ENCODE results near the gene TMEM30A.

The TMEM30A gene

GRCh38 chr6:75211920-75212590, 72.5 kb downstream of the TMEM30A start:
- DNase-seq: no peak

DNA sequence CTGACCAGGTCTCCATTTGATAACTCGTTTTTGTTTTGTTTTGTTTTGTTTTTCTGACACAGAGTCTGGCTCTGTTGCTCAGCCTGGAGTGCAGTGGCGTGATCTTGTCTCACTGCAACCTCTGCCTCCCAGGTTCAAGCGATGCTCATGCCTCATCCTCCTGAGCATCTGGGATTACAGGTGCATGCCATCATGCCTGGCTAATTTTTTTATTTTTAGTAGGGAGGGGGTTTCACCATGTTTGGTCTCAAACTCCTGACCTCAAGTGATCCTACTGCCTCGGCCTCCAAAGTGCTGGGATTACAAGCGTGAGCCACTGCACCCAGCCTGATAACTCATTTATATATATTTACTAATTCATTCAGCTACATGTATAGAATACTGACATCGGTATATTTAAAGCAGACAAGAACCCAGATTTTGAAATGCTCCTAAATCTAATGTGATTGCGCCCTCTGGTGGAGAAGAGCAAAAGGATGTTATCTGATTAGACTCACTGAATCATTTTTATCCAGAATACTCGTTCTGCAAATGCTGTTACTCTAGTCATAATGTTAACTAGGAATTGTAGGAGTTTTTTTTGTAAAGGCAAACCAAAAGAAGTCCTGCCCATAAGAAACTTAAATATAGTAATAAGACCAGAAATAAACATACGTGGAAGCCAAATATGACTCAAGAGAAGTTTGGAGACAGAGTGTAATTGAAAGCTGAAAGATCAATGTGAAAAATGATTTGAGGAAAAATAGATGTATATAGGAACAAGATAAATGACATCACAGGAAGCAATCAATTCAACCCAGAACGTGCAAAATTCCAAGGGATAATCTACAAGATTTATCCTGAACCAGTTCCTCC, 73.5 kb downstream of the TMEM30A start:
- peak; percentile 27 to 63 for DNase-seq

- DNase-seq: no peak
Observed at GRCh38 chr6:75209184-75209723, 75.3 kb downstream of the TMEM30A start.

- peak; percentile 87 to 88 for DNase-seq
Observed at GRCh38 chr6:75208298-75209183, 76.1 kb downstream of the TMEM30A start.

DNA sequence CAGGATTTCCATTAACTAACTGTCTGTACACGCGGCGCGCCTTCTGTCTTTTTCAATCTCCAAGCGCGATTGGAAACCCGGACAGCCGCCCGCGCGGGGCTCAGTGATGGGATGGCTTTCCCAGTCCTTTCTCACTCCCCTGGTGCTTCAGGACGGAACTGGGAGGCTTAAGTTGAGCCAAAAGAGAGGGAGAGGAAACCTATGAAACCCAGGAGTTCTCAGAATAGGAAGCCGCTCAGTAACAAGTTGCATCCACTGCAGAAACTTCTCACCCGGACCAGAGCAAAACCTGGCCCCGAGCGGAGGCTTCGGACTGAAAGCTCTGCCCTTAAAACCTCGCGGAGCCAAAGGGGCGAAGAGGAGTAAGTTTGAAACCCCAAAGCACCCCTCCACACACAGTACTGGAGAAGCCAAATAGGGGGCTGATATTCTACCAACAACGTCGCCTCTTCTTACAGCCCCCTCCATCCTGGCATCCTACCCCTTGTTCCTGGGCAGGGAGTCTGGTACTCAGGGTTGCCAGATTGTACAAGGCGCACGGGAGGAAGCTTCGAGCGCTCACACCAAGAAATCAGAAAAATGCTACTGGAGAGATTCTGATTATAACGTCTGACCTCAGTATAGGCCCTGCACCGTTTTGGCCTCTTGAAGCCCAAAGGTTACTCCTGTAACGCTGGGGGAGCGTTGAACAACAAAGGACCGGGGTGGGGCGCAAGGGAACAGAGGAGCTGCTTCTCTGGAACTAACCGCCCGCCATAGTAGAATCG, 77.8 kb downstream of the TMEM30A start:
- peak in 1 of 2 donors; percentile 14 for DNase-seq

- DNase-seq: peak; percentile 19 to 33
Observed at GRCh38 chr6:75205776-75206575, 78.6 kb downstream of the TMEM30A start, which contains the start of gene COL12A1. Gene COL12A1 (minus strand): TSS chr6:75206053. CDS start chr6:75202792, 3,261 bp downstream.

DNA sequence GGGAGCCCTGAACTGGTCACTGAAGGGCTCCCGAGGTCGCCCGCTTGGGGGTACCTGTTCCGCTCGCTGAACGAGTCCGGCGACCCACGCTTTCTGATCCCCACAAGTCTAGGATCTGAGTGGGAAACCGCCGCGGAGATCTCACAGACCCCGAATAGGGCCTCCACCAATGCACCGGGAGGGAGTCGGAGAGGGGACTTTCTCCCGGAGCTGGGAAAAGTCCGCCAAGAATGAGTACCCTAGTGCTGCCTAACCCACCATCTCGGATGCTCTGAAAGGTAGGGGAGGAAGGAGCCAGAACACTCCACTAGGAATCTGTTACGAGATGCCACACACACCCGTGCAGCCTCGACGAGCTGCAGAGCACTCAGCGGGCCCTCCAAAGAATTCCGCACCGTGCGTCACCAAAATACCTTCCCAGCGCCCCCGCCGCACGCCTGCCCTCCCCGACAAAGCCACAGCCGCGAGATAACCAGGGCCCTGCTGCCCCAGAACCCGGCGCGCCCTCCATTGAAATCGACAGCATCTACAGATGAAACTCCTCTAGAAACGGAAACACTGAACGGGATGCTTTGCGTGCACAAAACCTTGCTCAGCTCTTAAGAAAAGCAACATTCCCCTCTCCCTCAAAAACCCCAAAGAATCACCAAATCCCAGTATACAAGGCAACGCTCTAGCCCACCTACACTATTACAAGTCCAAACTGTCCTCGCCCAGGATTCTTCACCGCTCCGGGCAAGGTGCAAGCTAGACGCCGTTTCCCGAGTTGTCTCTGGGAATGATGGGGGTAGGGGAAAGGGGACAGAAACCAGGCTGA, 79.4 kb downstream of the TMEM30A start:
- peak; percentile 26 for DNase-seq

- peak; percentile 43 to 60 for DNase-seq
Observed at GRCh38 chr6:75204217-75204958, 80.2 kb downstream of the TMEM30A start.

DNA sequence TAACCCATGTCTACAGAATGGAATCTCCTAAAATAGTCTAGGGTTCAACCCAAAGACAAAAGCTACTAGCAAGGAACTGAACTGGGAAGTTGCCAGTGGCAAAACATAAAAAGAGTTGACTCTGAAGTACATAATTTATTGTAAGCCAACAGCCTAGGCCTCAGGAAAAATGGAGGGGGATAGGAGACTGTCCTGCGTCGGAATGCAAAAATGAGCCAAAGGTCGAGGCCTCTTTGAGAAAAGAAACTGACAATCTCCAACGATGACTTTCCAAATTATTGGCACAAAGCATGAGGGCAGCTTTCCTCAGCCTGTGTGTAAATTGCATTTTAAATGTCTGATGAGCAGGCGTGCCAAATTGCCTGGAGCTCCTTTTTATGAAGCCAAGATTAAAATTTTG, 80.9 kb downstream of the TMEM30A start:
- DNase-seq: no peak
